ENCODE data around the gene JAKMIP3. TPM values are rescaled to one million over a fixed set of nuclear protein-coding genes. Genes with fewer than 3 reads are reported as not detected.

JAKMIP3 gene
- total RNA-seq, 6 donors from 2014 or later: 0.13 to 3.1 (median 0.52) TPM; not detected in 2

GRCh38 chr10:132113206-132113605 is 47.5 kb downstream of the JAKMIP3 start:
- Histone ChIP-seq H3K36me3 (no peaks in the 10 kb centered on the region), H3K4me3 (no peak overlapping the region), H3K9me3 (no peaks in the 10 kb centered on the region), H3K27ac (no peak overlapping the region), H3K4me1 (no peaks in the 10 kb centered on the region), H3K27me3 (no peaks in the 10 kb centered on the region)
- no peak for TF ChIP-seq EP300 (IDR thresholded peaks at IDR 0.05)
- DNase-seq: peak in 1 of 2 donors; percentile 8
- ATAC-seq (ENCODE audit: low FRiP score in 2 of 2): no peak
- WGBS, 2 donors: 49 to 50% methylated on average over 6 of the region's 6 CpGs

- Histone ChIP-seq H3K36me3 (no peaks in the 10 kb centered on the region), H3K4me3 (no peak overlapping the region), H3K9me3 (no peaks in the 10 kb centered on the region), H3K27me3 (no peaks in the 10 kb centered on the region), H3K4me1 (no peaks in the 10 kb centered on the region), H3K27ac (no peak overlapping the region)
- WGBS, 2 donors: 81% methylated on average over 14 of the region's 14 CpGs
- TF ChIP-seq POLR2AphosphoS5 (IDR thresholded peaks at IDR 0.05): no peak
- TF ChIP-seq CTCF (IDR thresholded peaks at IDR 0.05): no peak
- no peak for TF ChIP-seq POLR2A (IDR thresholded peaks at IDR 0.05)
- no peak for TF ChIP-seq EP300 (IDR thresholded peaks at IDR 0.05)
- ATAC-seq (ENCODE audit: low FRiP score in 2 of 2) (no peak), DNase-seq (peak in 1 of 2 donors; percentile 8)
These were observed 48.1 kb downstream of the JAKMIP3 start for GRCh38 chr10:132113766-132114365.

GRCh38 chr10:132114953-132115520 is 49.3 kb downstream of the JAKMIP3 start:
- no peaks in the 10 kb centered on the region for H3K4me1 ChIP-seq
- WGBS, 2 donors: 83 to 90% methylated on average over 12 to 22 of the region's 24 CpGs
- H3K27ac ChIP-seq: no peak overlapping the region
- no peaks in the 10 kb centered on the region for H3K36me3 ChIP-seq
- no peaks in the 10 kb centered on the region for H3K27me3 ChIP-seq
- no peak overlapping the region for H3K4me3 ChIP-seq
- DNase-seq: no peak
- ATAC-seq (ENCODE audit: low FRiP score in 2 of 2): no peak
- H3K9me3 ChIP-seq: no peaks in the 10 kb centered on the region
- TF ChIP-seq EP300 (IDR thresholded peaks at IDR 0.05) (no peak), POLR2A (IDR thresholded peaks at IDR 0.05) (no peak), CTCF (IDR thresholded peaks at IDR 0.05) (no peak), POLR2AphosphoS5 (IDR thresholded peaks at IDR 0.05) (no peak)

Other genes starting within 250 kb of the JAKMIP3 start
- gene PPP2R2D, start 164.9 kb upstream of the JAKMIP3 start, total RNA-seq: 10 to 100 TPM; 20.5 to 60.8 (median 28.7) TPM
- 100 to 1,000 TPM in 1 of 6 donors, 10 to 100 TPM in 5; 34.6 to 114 (median 51.9) TPM for gene BNIP3, start 84.0 kb upstream of the JAKMIP3 start, total RNA-seq
- 1 to 10 TPM in 2 of 6 donors, under 1 TPM in 3, not detected in 1; 0.11 to 2.2 (median 0.79) TPM for gene DPYSL4, start 121.0 kb downstream of the JAKMIP3 start, total RNA-seq
- 10 to 100 TPM in 4 of 6 donors, 1 to 10 TPM in 2; 4.8 to 18.3 (median 15.6) TPM for gene STK32C, start 242.0 kb downstream of the JAKMIP3 start, total RNA-seq